OCI-LY3 (cell line): ENCODE measurements around the gene CXCR2.

Source experiments
- H2AFZ ChIP-seq: fragments of 200-600, 300-600 bp; shearing (Covaris generic); 2 replicates; pipeline ENCODE4 v1.6.0; 2014; ENCODE audit warnings: antibody characterized with exemption, low read depth, low read length
- H3K27ac ChIP-seq: fragments of 200-600, 300-600 bp; sonication (generic); 2 replicates; pipeline ENCODE4 v1.5.1; 2014; ENCODE audit warnings: mild to moderate bottlenecking, low read length, moderate library complexity, mixed read lengths
- H3K27me3 ChIP-seq: fragments of 200-600, 300-600 bp; sonication (generic); 2 replicates; pipeline ENCODE4 v1.6.1; 2014; ENCODE audit warnings: low read depth, low read length, mixed read lengths
- H3K36me3 ChIP-seq: fragments of 200-600, 300-600 bp; sonication (generic); replicated peaks from 2 replicates; pipeline ENCODE3; 2014; ENCODE audit warnings: low read depth, low read length, mixed read lengths
- H3K4me1 ChIP-seq: fragments of 300-600, 200-600 bp; sonication (generic); 2 replicates; pipeline ENCODE4 v1.6.1; 2014; ENCODE audit warnings: low read length, mixed read lengths
- H3K4me2 ChIP-seq: fragments of 200-600, 300-600 bp; sonication (generic); 2 replicates; pipeline ENCODE4 v1.6.1; 2014; ENCODE audit warnings: low read length, mixed read lengths
- H3K4me3 ChIP-seq: fragments of 300-600, 200-600 bp; sonication (generic); 2 replicates; pipeline ENCODE4 v1.5.1; 2014; ENCODE audit warnings: antibody characterized with exemption, mild to moderate bottlenecking, low read length, moderate library complexity
- H3K79me2 ChIP-seq: fragments of 300-600, 200-600 bp; shearing (Covaris generic); 2 replicates; pipeline ENCODE4 v1.6.1; 2014; ENCODE audit warnings: mild to moderate bottlenecking, low read length, mixed read lengths
- H3K9ac ChIP-seq: fragments of 300-600, 200-600 bp; shearing (Covaris generic); 2 replicates; pipeline ENCODE4 v1.6.0; 2014; ENCODE audit warnings: mild to moderate bottlenecking, low read length, moderate library complexity
- H3K9me3 ChIP-seq: fragments of 200-600, 300-600 bp; shearing (Covaris generic); 2 replicates; pipeline ENCODE4 v1.6.1; 2014; ENCODE audit warnings: low read length, mixed read lengths; ENCODE audit not compliant: insufficient read depth
- H4K20me1 ChIP-seq: fragments of 200-600, 300-600 bp; sonication (generic); 2 replicates; pipeline ENCODE4 v1.6.1; 2016; ENCODE audit warnings: low read length, mixed read lengths; ENCODE audit not compliant: insufficient read depth
- EZH2phosphoT487 ChIP-seq: fragments of 200-600 bp; shearing (Covaris generic); IDR thresholded peaks from 2 replicates; pipeline ENCODE4 v1.6.1; 2018; ENCODE audit warnings: antibody characterized with exemption, mixed run types, low read depth
- TF ChIP-seq, protein P1 (sequence below): fragments of 200-600, 300-600 bp; sonication (generic); IDR thresholded peaks from 2 replicates; pipeline ENCODE4 v1.5.1; 2014; ENCODE audit warnings: antibody characterized with exemption, low read length, low read depth

Gene CXCR2

DNA sequence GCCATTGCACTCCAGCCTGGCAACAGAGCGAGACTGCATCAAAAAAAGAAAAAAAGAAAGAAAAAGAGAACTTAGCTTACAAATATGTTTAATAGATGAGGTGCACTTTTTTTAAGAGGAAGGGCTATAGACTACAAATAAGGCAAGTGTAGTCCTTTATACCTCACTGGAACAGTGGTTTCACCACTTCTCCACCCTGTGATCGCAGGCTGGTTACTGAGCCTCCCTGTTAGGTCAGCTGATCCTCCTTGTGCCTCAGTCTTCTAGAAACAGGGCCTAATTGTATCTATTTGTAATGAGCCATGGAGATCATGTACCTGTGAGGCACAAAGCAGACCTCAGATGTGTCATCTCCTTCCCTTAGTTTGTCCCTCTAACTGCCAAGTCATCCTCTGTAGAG lies 4.5 kb downstream of the CXCR2 start:
- no peak overlapping the region for H3K27ac ChIP-seq
- H3K9me3 ChIP-seq: no peaks in the 10 kb centered on the region
- no peak overlapping the region for H2AFZ ChIP-seq
- H3K4me3 ChIP-seq: no peak overlapping the region
- no peaks in the 10 kb centered on the region for H3K27me3 ChIP-seq
- H4K20me1 ChIP-seq: no peaks in the 10 kb centered on the region
- H3K9ac ChIP-seq: no peak overlapping the region
- no peaks in the 10 kb centered on the region for H3K79me2 ChIP-seq
- H3K4me2 ChIP-seq: no peak overlapping the region
- no peaks in the 10 kb centered on the region for H3K36me3 ChIP-seq
- H3K4me1 ChIP-seq: peaks cover 8% of the 10 kb centered on the region
- TF ChIP-seq EZH2phosphoT487: no peak
- TF ChIP-seq, protein P1, sequence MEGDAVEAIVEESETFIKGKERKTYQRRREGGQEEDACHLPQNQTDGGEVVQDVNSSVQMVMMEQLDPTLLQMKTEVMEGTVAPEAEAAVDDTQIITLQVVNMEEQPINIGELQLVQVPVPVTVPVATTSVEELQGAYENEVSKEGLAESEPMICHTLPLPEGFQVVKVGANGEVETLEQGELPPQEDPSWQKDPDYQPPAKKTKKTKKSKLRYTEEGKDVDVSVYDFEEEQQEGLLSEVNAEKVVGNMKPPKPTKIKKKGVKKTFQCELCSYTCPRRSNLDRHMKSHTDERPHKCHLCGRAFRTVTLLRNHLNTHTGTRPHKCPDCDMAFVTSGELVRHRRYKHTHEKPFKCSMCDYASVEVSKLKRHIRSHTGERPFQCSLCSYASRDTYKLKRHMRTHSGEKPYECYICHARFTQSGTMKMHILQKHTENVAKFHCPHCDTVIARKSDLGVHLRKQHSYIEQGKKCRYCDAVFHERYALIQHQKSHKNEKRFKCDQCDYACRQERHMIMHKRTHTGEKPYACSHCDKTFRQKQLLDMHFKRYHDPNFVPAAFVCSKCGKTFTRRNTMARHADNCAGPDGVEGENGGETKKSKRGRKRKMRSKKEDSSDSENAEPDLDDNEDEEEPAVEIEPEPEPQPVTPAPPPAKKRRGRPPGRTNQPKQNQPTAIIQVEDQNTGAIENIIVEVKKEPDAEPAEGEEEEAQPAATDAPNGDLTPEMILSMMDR: no peak

DNA sequence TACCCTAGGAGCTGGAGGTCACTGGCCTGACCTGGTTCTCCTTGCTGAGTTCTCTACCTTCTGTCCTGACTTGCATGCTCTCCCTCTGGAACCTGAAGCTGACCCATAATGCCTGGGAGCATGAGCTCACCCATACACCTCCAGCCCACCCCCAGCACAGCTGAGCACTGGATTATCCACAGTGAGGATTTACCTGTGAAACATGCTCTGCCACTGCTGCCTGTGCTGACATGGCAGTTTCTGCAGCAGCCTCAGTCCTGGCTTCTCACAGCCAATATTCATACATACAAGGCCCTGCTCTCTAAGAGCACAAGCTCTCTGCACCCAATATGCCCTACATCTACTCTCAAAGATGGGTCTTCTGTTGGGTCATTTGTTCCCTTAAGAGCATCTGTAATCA lies 5.0 kb downstream of the CXCR2 start:
- H3K27ac ChIP-seq: no peak overlapping the region
- TF ChIP-seq EZH2phosphoT487: no peak
- TF ChIP-seq, protein P1: no peak
- H3K27me3 ChIP-seq: no peaks in the 10 kb centered on the region
- H2AFZ ChIP-seq: no peak overlapping the region
- H3K9me3 ChIP-seq: no peaks in the 10 kb centered on the region
- no peak overlapping the region for H3K9ac ChIP-seq
- H3K4me2 ChIP-seq: no peak overlapping the region
- no peak overlapping the region for H3K4me3 ChIP-seq
- H4K20me1 ChIP-seq: no peaks in the 10 kb centered on the region
- no peaks in the 10 kb centered on the region for H3K79me2 ChIP-seq
- no peaks in the 10 kb centered on the region for H3K36me3 ChIP-seq
- H3K4me1 ChIP-seq: peaks cover 4% of the 10 kb centered on the region

DNA sequence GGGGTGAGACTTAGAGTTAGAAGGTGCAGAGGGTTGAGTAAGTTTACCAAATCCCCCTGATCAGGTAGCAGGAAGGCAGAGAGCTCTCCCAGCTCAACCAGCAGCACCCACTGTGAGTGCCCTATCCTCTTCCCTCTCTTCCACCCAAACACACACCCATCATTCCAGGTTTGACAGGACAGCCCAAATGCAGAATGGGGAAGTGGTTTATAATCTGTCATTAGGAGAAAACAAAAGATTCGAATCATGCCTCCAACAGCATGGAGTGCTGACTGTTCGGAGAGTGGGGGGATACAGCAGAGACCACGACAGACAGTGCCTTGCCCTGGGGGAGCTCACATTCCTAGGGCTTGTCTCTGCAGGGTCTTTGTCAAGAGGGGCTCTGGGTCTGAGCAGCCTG lies 11.7 kb downstream of the CXCR2 start:
- no peaks in the 10 kb centered on the region for H3K36me3 ChIP-seq
- H3K4me1 ChIP-seq: no peaks in the 10 kb centered on the region
- H4K20me1 ChIP-seq: no peaks in the 10 kb centered on the region
- H3K4me2 ChIP-seq: no peak overlapping the region
- H3K27ac ChIP-seq: no peak overlapping the region
- H2AFZ ChIP-seq: no peak overlapping the region
- H3K4me3 ChIP-seq: no peak overlapping the region
- H3K9me3 ChIP-seq: no peaks in the 10 kb centered on the region
- TF ChIP-seq EZH2phosphoT487: no peak
- TF ChIP-seq, protein P1: no peak
- peaks cover 8% of the 10 kb centered on the region; the same call in 1 of the 2 replicates for H3K27me3 ChIP-seq
- H3K9ac ChIP-seq: no peak overlapping the region
- no peaks in the 10 kb centered on the region for H3K79me2 ChIP-seq

DNA sequence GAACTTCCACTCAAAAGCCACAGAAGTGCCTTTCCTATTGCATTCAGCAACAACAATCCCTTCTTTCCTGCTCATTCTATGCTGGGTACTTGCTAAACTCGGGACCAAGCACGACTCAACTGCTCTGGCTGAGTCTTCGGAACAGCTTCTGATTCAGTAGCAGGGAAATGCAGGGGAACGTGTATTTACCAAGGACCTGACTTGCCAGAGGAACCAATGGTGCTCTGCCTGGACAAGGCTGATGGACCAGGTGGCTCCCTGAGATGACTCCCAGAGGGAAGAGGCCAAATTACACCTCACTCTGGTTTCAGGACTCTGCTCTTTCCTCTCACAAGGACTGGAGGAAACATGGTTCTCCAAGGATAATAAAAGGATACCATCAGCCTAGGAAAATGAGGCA lies 12.2 kb downstream of the CXCR2 start:
- Histone ChIP-seq H4K20me1 (no peaks in the 10 kb centered on the region), H3K27ac (no peak overlapping the region), H3K9ac (no peak overlapping the region), H3K27me3 (peaks cover 8% of the 10 kb centered on the region; the same call in 1 of the 2 replicates), H2AFZ (no peak overlapping the region), H3K79me2 (no peaks in the 10 kb centered on the region), H3K9me3 (no peaks in the 10 kb centered on the region), H3K36me3 (no peaks in the 10 kb centered on the region), H3K4me2 (no peak overlapping the region), H3K4me3 (no peak overlapping the region), H3K4me1 (no peaks in the 10 kb centered on the region)
- TF ChIP-seq EZH2phosphoT487: no peak
- TF ChIP-seq, protein P1: no peak
